SK-N-SH (cell line): ENCODE measurements around the gene IGSF9.

Experiments
- CHD2 ChIP-seq: fragments of 150-350 bp; IDR thresholded peaks from 2 replicates; pipeline ENCODE4 v1.6.1; 2018; ENCODE audit warnings: low read length; ENCODE audit not compliant: partially characterized antibody
- CTCF ChIP-seq: fragments of 200-600 bp; sonication (generic); IDR thresholded peaks from 2 replicates; pipeline ENCODE4 v1.6.1; 2017; ENCODE audit warnings: antibody characterized with exemption, mild to moderate bottlenecking, moderate library complexity
- MEF2A ChIP-seq: IDR thresholded peaks from 2 replicates; pipeline ENCODE4 v1.4.0; 2012; ENCODE audit warnings: low read depth, borderline replicate concordance
- PBX3 ChIP-seq: IDR thresholded peaks from 2 replicates; pipeline ENCODE4; 2012
- RAD21 ChIP-seq: IDR thresholded peaks from 2 replicates; pipeline ENCODE4 v1.6.1; 2012; ENCODE audit warnings: mild to moderate bottlenecking, low read length
- RCOR1 ChIP-seq: fragments of 150-350 bp; IDR thresholded peaks from 2 replicates; pipeline ENCODE4 v1.6.1; 2017; ENCODE audit warnings: antibody characterized with exemption, low read length
- REST ChIP-seq: IDR thresholded peaks from 2 replicates; pipeline ENCODE4 v1.6.1; 2012; ENCODE audit warnings: mild to moderate bottlenecking, low read depth, low read length, moderate library complexity
- RXRA ChIP-seq: IDR thresholded peaks from 2 replicates; pipeline ENCODE4 v1.4.0; 2012; ENCODE audit warnings: low read depth, mild to moderate bottlenecking, borderline replicate concordance

- no peak for TF ChIP-seq RAD21
- no peak for TF ChIP-seq CHD2
- no peak for TF ChIP-seq RCOR1
- no peak for TF ChIP-seq MEF2A
- no peak for TF ChIP-seq CTCF
- TF ChIP-seq REST, result no peak
- no peak for TF ChIP-seq RXRA
- no peak for TF ChIP-seq PBX3
Measured at GRCh38 chr1:159915571-159916241, 29.7 kb downstream of the IGSF9 start.
